ENCODE measurements around the gene DCAF6.

Gene DCAF6

GRCh38 chr1:168098534-168099320 is 162.2 kb downstream of the DCAF6 start:
- peak; percentile 92 for TF ChIP-seq GATA2 (IDR thresholded peaks at IDR 0.05; ENCODE audit: low read depth, low read length)
- no peak for TF ChIP-seq GATA3 (IDR thresholded peaks at IDR 0.05; ENCODE audit: low read depth, low read length)

GRCh38 chr1:168099337-168099801 is 162.9 kb downstream of the DCAF6 start:
- TF ChIP-seq GATA3 (IDR thresholded peaks at IDR 0.05; ENCODE audit: low read depth, low read length), result no peak
- no peak for TF ChIP-seq GATA2 (IDR thresholded peaks at IDR 0.05; ENCODE audit: low read depth, low read length)

- TF ChIP-seq GATA3 (IDR thresholded peaks at IDR 0.05; ENCODE audit: low read depth, low read length) (no peak), GATA2 (IDR thresholded peaks at IDR 0.05; ENCODE audit: low read depth, low read length) (no peak)
Observed at GRCh38 chr1:168100315-168101002, 164.0 kb downstream of the DCAF6 start.

- TF ChIP-seq GATA3 (IDR thresholded peaks at IDR 0.05; ENCODE audit: low read depth, low read length), result no peak
- no peak for TF ChIP-seq GATA2 (IDR thresholded peaks at IDR 0.05; ENCODE audit: low read depth, low read length)
Observed at GRCh38 chr1:168101336-168101735, 164.9 kb downstream of the DCAF6 start.

- TF ChIP-seq GATA2 (IDR thresholded peaks at IDR 0.05; ENCODE audit: low read depth, low read length) (no peak), GATA3 (IDR thresholded peaks at IDR 0.05; ENCODE audit: low read depth, low read length) (no peak)
Observed at GRCh38 chr1:168102487-168102886, 166.0 kb downstream of the DCAF6 start.

GRCh38 chr1:168104535-168104934 is 168.1 kb downstream of the DCAF6 start:
- no peak for TF ChIP-seq GATA3 (IDR thresholded peaks at IDR 0.05; ENCODE audit: low read depth, low read length)
- no peak for TF ChIP-seq GATA2 (IDR thresholded peaks at IDR 0.05; ENCODE audit: low read depth, low read length)

- TF ChIP-seq GATA2 (IDR thresholded peaks at IDR 0.05; ENCODE audit: low read depth, low read length) (no peak), GATA3 (IDR thresholded peaks at IDR 0.05; ENCODE audit: low read depth, low read length) (no peak)
Observed at GRCh38 chr1:168105846-168106245, 169.4 kb downstream of the DCAF6 start.

GRCh38 chr1:168106274-168106673 is 169.8 kb downstream of the DCAF6 start:
- TF ChIP-seq GATA2 (IDR thresholded peaks at IDR 0.05; ENCODE audit: low read depth, low read length) (no peak), GATA3 (IDR thresholded peaks at IDR 0.05; ENCODE audit: low read depth, low read length) (no peak)

- TF ChIP-seq GATA3 (IDR thresholded peaks at IDR 0.05; ENCODE audit: low read depth, low read length), result no peak
- no peak for TF ChIP-seq GATA2 (IDR thresholded peaks at IDR 0.05; ENCODE audit: low read depth, low read length)
Observed at GRCh38 chr1:168110896-168111545, 174.5 kb downstream of the DCAF6 start.

- no peak for TF ChIP-seq GATA2 (IDR thresholded peaks at IDR 0.05; ENCODE audit: low read depth, low read length)
Observed at GRCh38 chr1:168112673-168113305, 176.3 kb downstream of the DCAF6 start.

- TF ChIP-seq GATA2 (IDR thresholded peaks at IDR 0.05; ENCODE audit: low read depth, low read length) (no peak), GATA3 (IDR thresholded peaks at IDR 0.05; ENCODE audit: low read depth, low read length) (no peak)
Observed at GRCh38 chr1:168114845-168115244, 178.4 kb downstream of the DCAF6 start.

GRCh38 chr1:168116327-168116799 is 179.9 kb downstream of the DCAF6 start:
- TF ChIP-seq GATA3 (IDR thresholded peaks at IDR 0.05; ENCODE audit: low read depth, low read length), result no peak
- no peak for TF ChIP-seq GATA2 (IDR thresholded peaks at IDR 0.05; ENCODE audit: low read depth, low read length)

GRCh38 chr1:168119750-168120149 is 183.3 kb downstream of the DCAF6 start:
- TF ChIP-seq GATA3 (IDR thresholded peaks at IDR 0.05; ENCODE audit: low read depth, low read length) (no peak), GATA2 (IDR thresholded peaks at IDR 0.05; ENCODE audit: low read depth, low read length) (no peak)
